ENCODE data around the gene CNP. TPM values are rescaled to one million over a fixed set of nuclear protein-coding genes. Genes with fewer than 3 reads are reported as not detected.

Gene CNP
- total RNA-seq, 6 experiments from 2014 or later: 30.1 to 42.7 (median 33.0) TPM

DNA sequence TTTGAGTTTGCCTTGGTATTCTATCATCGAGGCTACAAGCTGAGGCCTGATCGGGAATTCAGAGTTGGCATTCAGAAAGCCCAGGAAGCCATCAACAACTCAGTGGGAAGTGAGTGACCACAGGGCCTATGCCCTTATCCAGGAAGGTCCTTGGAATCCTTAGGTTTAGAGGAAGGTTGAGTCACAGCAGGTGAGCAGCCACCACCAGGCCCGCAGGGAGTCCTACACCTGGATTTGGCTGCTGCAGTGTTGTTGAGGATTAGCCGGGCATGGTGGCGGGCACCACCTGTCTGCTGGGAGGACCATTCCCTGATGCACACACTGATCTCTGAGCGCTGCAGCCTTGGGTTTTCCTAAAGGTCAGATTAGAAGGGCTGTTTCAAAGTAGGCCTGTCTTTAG lies 31.0 kb upstream of the CNP start:
- no peak for TF ChIP-seq CTCF (IDR thresholded peaks at IDR 0.05)
- TF ChIP-seq POLR2A (IDR thresholded peaks at IDR 0.05): no peak
- DNase-seq (no peak), ATAC-seq (no peak)
- H3K4me3 ChIP-seq: no peak overlapping the region
- H3K27ac ChIP-seq: no peak overlapping the region
- WGBS (ENCODE audit: insufficient coverage, low coverage, low lambda C conversion rate, missing lambda C conversion rate): 92% methylated on average over 3 of the region's 6 CpGs
- H3K4me1 ChIP-seq: peaks cover 0 to 20% (median 8%) of the 10 kb centered on the region in 4 donors
- intact Hi-C loops (cut with DNase I): no loop called here
- H3K36me3 ChIP-seq: no peaks in the 10 kb centered on the region
- no peaks in the 10 kb centered on the region for H3K9me3 ChIP-seq
- H3K27me3 ChIP-seq: no peaks in the 10 kb centered on the region

GRCh38 chr17:41937970-41938954 lies 28.3 kb upstream of the CNP start:
- TF ChIP-seq CTCF (IDR thresholded peaks at IDR 0.05) (no peak), POLR2A (IDR thresholded peaks at IDR 0.05) (no peak)
- no peaks in the 10 kb centered on the region for H3K27me3 ChIP-seq
- ATAC-seq: peak; percentile 88 to 94 (median 88)
- H3K36me3 ChIP-seq: no peaks in the 10 kb centered on the region
- DNase-seq: peak; percentile 78 to 90 (median 90)
- H3K4me3 ChIP-seq: no peak overlapping the region
- intact Hi-C loops (cut with DNase I): no loop called here
- H3K9me3 ChIP-seq: no peaks in the 10 kb centered on the region
- H3K4me1 ChIP-seq: peaks cover 0 to 28% (median 8%) of the 10 kb centered on the region in 4 donors
- 54% methylated on average over 6 of the region's 19 CpGs for WGBS (ENCODE audit: insufficient coverage, low coverage, low lambda C conversion rate, missing lambda C conversion rate)
- H3K27ac ChIP-seq: peak overlapping the region in 2 of 3 donors; percentile 50 to 61

DNA sequence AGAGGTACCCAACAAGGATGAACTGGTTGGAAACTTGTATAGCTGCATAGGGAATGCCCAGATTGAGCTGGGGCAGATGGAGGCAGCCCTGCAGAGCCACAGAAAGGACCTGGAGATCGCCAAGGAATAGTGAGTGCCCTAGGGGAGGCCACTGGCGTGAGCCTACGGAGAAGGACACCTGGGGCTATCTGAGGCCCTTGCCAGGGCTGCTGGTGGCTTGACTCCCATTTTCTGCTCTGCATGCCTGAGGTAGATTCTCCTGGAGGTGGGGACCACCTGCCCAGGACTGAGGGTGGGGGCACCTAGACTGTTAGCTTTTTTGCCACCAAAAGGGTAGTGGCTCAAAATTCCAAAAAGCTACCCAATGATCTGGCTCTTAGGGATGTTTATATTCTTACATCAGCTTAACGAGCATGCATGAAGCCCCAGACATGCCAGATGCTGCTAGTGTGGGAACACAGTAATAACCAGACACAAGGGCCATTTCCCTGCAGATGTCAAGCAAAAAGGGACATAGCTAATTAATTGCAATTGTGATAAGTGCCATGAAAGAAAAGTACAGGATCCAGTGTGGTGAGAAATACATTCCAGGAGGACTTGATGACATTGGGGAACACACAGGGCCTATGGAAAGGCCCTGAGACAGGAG lies 27.4 kb upstream of the CNP start:
- H3K27me3 ChIP-seq: no peaks in the 10 kb centered on the region
- H3K4me1 ChIP-seq: peaks cover 0 to 28% (median 8%) of the 10 kb centered on the region in 4 donors
- DNase-seq (no peak), ATAC-seq (no peak)
- no peaks in the 10 kb centered on the region for H3K9me3 ChIP-seq
- no peak overlapping the region for H3K27ac ChIP-seq
- intact Hi-C loops (cut with DNase I): no loop called here
- no peak overlapping the region for H3K4me3 ChIP-seq
- no peaks in the 10 kb centered on the region for H3K36me3 ChIP-seq
- 33% methylated on average over 1 of the region's 4 CpGs for WGBS (ENCODE audit: insufficient coverage, low coverage, low lambda C conversion rate, missing lambda C conversion rate)
- TF ChIP-seq CTCF (IDR thresholded peaks at IDR 0.05): no peak
- TF ChIP-seq POLR2A (IDR thresholded peaks at IDR 0.05): no peak

DNA sequence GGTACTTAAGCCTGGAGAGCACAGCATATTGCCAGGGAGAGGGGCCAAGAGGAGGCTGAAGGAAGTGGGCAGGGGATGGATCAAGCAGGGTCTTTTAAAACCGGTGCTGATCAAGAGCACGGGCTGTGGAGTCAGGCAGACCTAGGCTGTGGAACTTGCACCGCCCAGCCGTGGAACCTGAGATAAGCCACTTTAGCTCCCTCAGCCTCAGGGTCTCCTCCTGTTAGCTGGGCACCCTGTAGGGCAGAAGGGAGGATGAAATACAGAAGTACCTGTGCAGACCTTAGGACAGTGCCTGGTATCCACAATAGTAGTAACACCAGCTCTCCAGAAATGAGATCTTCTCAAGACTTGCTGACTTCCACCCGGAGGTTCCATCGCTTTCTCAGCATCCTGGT lies 26.9 kb upstream of the CNP start:
- no peak for DNase-seq
- no peaks in the 10 kb centered on the region for H3K27me3 ChIP-seq
- TF ChIP-seq POLR2A (IDR thresholded peaks at IDR 0.05): no peak
- TF ChIP-seq CTCF (IDR thresholded peaks at IDR 0.05): no peak
- no peak overlapping the region for H3K4me3 ChIP-seq
- H3K36me3 ChIP-seq: no peaks in the 10 kb centered on the region
- 95% methylated on average over 4 of the region's 6 CpGs for WGBS (ENCODE audit: insufficient coverage, low coverage, low lambda C conversion rate, missing lambda C conversion rate)
- no peak for ATAC-seq
- no peaks in the 10 kb centered on the region for H3K9me3 ChIP-seq
- no peak overlapping the region for H3K27ac ChIP-seq
- intact Hi-C loops (cut with DNase I): no loop called here
- peaks cover 0 to 32% (median 8%) of the 10 kb centered on the region in 4 donors for H3K4me1 ChIP-seq
